Measurements from ENCODE around the gene LHX6. TPM values are rescaled to one million over a fixed set of nuclear protein-coding genes. Genes with fewer than 3 reads are reported as not detected.

LHX6 gene
- total and polyA plus RNA-seq, 9 of the 15 experiments (the other 6 are each of a cell fraction or from before 2014, with no cell fraction given), result 2.8 to 16.3 (median 7.9) TPM

DNA sequence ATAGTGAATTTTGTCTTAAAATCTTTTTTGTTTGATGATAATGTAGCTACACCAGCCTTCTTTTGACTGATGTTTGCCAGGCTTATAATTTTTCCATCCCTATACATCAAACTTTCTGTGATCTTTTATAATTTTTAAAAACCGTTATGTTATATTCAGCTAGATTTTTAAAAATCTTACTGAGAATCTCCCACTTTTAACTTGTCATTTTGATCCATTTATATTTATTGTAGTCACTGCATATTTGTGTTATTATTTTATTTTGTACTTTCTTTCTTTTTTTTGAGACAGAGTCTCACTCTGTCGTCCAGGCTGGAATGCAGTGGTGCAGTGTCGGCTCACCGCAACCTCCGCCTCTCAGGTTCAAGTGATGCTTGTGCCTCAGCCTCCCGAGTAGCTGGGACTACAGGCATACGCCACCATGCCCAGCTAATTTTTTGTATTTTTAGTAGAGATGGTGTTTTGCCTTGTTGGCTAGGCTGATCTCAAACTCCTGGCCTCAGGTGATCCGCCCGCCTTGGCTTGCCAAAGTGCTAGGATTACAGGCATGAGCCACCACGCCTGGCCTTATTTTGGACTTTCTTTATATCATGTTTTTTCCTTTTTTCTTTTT, 48.6 kb upstream of the LHX6 start (continued):
- TF ChIP-seq, protein P1, sequence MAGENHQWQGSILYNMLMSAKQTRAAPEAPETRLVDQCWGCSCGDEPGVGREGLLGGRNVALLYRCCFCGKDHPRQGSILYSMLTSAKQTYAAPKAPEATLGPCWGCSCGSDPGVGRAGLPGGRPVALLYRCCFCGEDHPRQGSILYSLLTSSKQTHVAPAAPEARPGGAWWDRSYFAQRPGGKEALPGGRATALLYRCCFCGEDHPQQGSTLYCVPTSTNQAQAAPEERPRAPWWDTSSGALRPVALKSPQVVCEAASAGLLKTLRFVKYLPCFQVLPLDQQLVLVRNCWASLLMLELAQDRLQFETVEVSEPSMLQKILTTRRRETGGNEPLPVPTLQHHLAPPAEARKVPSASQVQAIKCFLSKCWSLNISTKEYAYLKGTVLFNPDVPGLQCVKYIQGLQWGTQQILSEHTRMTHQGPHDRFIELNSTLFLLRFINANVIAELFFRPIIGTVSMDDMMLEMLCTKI (IDR thresholded peaks at IDR 0.05; ENCODE audit: partially characterized antibody), result no peak
- no peak for TF ChIP-seq PCBP1 (IDR thresholded peaks at IDR 0.05; ENCODE audit: low read depth, low read length, poor library complexity, severe bottlenecking)

DNA sequence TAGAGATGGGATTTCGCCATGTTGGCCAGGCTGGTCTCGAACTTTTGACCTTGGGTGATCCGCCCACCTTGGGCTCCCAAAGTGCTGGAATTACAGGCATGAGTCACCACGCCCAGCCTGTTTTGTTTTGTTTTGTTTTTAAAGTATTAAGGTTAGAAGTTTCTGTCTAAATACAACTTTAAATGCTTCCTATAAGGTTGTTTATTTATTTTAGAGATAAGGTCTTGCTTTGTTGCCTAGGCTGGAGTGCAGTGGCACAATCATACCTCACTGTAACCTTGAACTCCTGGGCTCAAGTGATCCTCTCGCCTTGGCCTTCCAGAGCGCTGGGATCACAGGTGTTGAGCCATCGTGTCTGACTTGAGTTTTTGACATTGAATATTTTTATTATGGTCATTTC, 47.3 kb upstream of the LHX6 start:
- peak in 1 of 4 experiments; percentile 20 for DNase-seq (ENCODE audit: extremely low read depth in 1 of 4, low spot score in 3 of 4)
- no TSS peak for BruUV-seq (replicated peaks)
- Histone ChIP-seq H3K36me3 (ENCODE audit: control insufficient read depth, insufficient read depth, low read length) (peaks cover 90% of the 10 kb centered on the region), H3K9me3 (replicated peaks; ENCODE audit: control insufficient read depth, insufficient read depth, low read depth, low read length) (peaks cover 4% of the 10 kb centered on the region), H3K4me1 (replicated peaks in 1 of 2; ENCODE audit: control insufficient read depth in 2 of 2, insufficient read depth in 2 of 2, low read length in 2 of 2) (no peaks in the 10 kb centered on the region), H4K20me1 (replicated peaks; ENCODE audit: control insufficient read depth, insufficient read depth, low read length) (0 out of 2 replicates have a peak, but pooled peaks cover 3% of the 10 kb centered on the region), H3K4me3 (no peak overlapping the region), H2AFZ (ENCODE audit: low read depth, low read length) (no peak overlapping the region), H3K9ac (ENCODE audit: insufficient read depth in 1 of 2, low read depth in 2 of 2, low read length in 2 of 2) (no peak overlapping the region), H3K9me1 (ENCODE audit: control insufficient read depth, insufficient read depth, low read length) (no peaks in the 10 kb centered on the region), H3K79me2 (ENCODE audit: control insufficient read depth, insufficient read depth, low read length) (peaks cover 95% of the 10 kb centered on the region), H3K27me3 (ENCODE audit: control insufficient read depth in 2 of 2, insufficient read depth in 2 of 2, low read length in 2 of 2) (no peaks in the 10 kb centered on the region), H3K27ac (ENCODE audit: extremely low read depth, low read depth, low read length) (no peak overlapping the region), H3K4me2 (ENCODE audit: insufficient read depth, low read length) (no peak overlapping the region)
- no peak for ATAC-seq
- ChIA-PET POLR2A (no interaction called here), CTCF (ENCODE audit: low intra/inter-chr PET ratio) (no interaction called here)
- TF ChIP-seq RB1 (IDR thresholded peaks at IDR 0.05; ENCODE audit: low read depth) (no peak), EGR1 (conservative IDR thresholded peaks at IDR 0.05) (peak; percentile 71), TRIM24 (IDR thresholded peaks at IDR 0.05) (peak in 1 of 2 experiments; percentile 11; a peak in 1 of 4 replicates), DPF2 (IDR thresholded peaks at IDR 0.05) (0 out of 2 replicates have a peak, but pooled peaks have one; percentile 13)
- TF ChIP-seq, protein P2, sequence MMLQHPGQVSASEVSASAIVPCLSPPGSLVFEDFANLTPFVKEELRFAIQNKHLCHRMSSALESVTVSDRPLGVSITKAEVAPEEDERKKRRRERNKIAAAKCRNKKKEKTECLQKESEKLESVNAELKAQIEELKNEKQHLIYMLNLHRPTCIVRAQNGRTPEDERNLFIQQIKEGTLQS (IDR thresholded peaks at IDR 0.05), result peak; percentile 47; the same call in 1 of the 2 replicates
- TF ChIP-seq, protein P2 (CRISPR knock-in tag; conservative IDR thresholded peaks at IDR 0.05), result no peak
- in situ Hi-C loops (cut with MboI) (no loop called here), intact Hi-C loops (cut with micrococcal nuclease) (no loop called here)
- WGBS (ENCODE audit: insufficient coverage, low coverage, missing lambda C conversion rate), result 87% methylated on average over 7 of the region's 7 CpGs
- FAIRE-seq, result no peak

Data from K562 (cell line).